Neural progenitor cell (in vitro differentiated cells): Measurements from ENCODE around the gene ASCL5. TPM values are rescaled to one million over a fixed set of nuclear protein-coding genes. Genes with fewer than 3 reads are reported as not detected.

Experiments
- DNase-seq: peaks from one replicate; pipeline ENCODE4 v3.0.0-alpha.2; 2016; ENCODE audit warnings: low spot score
- H2AFZ ChIP-seq: fragments of 200-600 bp; sonication (generic); replicated peaks from 2 replicates; pipeline ENCODE4 v1.6.1; 2016; ENCODE audit warnings: antibody characterized with exemption
- H3F3A ChIP-seq: fragments of 200-600 bp; sonication (generic); 2 replicates; pipeline ENCODE4 v1.6.1; 2016; ENCODE audit warnings: antibody characterized with exemption, low read depth
- H3K27ac ChIP-seq: fragments of 200-600 bp; sonication (generic); 2 replicates; pipeline ENCODE4 v1.5.1; 2016; ENCODE audit warnings: mild to moderate bottlenecking
- H3K27me3 ChIP-seq: fragments of 200-600 bp; sonication (generic); 2 replicates; pipeline ENCODE4 v1.6.1; 2016; ENCODE audit warnings: mild to moderate bottlenecking, moderate library complexity
- H3K36me3 ChIP-seq: fragments of 200-600 bp; sonication (generic); 2 replicates; pipeline ENCODE4 v1.5.1; 2016
- H3K4me1 ChIP-seq: fragments of 200-600 bp; sonication (generic); 2 replicates; pipeline ENCODE4 v1.6.1; 2016; ENCODE audit warnings: mixed run types
- H3K4me2 ChIP-seq: fragments of 200-600 bp; sonication (generic); 2 replicates; pipeline ENCODE4 v1.6.1; 2016
- H3K4me3 ChIP-seq: fragments of 200-600 bp; sonication (generic); 2 replicates; pipeline ENCODE4 v1.5.1; 2016
- H3K79me2 ChIP-seq: fragments of 200-600 bp; sonication (generic); 2 replicates; pipeline ENCODE4 v1.6.1; 2016; ENCODE audit warnings: low read depth
- H3K9ac ChIP-seq: fragments of 200-600 bp; sonication (generic); 2 replicates; pipeline ENCODE4 v1.6.1; 2016
- H3K9me3 ChIP-seq: fragments of 200-600 bp; sonication (generic); 2 replicates; pipeline ENCODE4 v1.5.1; 2016; ENCODE audit warnings: low read depth
- H4K20me1 ChIP-seq: fragments of 200-600 bp; sonication (generic); 2 replicates; pipeline ENCODE4 v1.6.1; 2016; ENCODE audit warnings: low read depth
- H3K27ac Mint-ChIP-seq: 3 replicates; pipeline ENCODE4 v1.8.0; 2021; ENCODE audit warnings: mixed read lengths
- H3K27me3 Mint-ChIP-seq: 2 replicates; pipeline ENCODE4 v1.8.0; 2022; ENCODE audit warnings: low read depth, mild to moderate bottlenecking, inconsistent platforms, moderate library complexity, mixed read lengths; ENCODE audit not compliant: insufficient read depth
- H3K36me3 Mint-ChIP-seq: 3 replicates; pipeline ENCODE4 v1.8.0; 2021; ENCODE audit warnings: mixed read lengths
- H3K4me1 Mint-ChIP-seq: 3 replicates; pipeline ENCODE4 v1.8.0; 2021; ENCODE audit warnings: mixed read lengths
- H3K4me3 Mint-ChIP-seq: 3 replicates; pipeline ENCODE4 v1.8.0; 2021; ENCODE audit warnings: mild to moderate bottlenecking, moderate library complexity, mixed read lengths
- H3K9me3 Mint-ChIP-seq: 3 replicates; pipeline ENCODE4 v1.8.0; 2020; ENCODE audit warnings: mixed read lengths
- EZH2 ChIP-seq: fragments of 200-600 bp; sonication (generic); IDR thresholded peaks from 2 replicates; pipeline ENCODE4 v1.6.1; 2017; ENCODE audit warnings: antibody characterized with exemption, mild to moderate bottlenecking, moderate library complexity
- EZH2phosphoT487 ChIP-seq: fragments of 200-600 bp; sonication (generic); IDR thresholded peaks from 2 replicates; pipeline ENCODE4 v1.6.1; 2017; ENCODE audit warnings: antibody characterized with exemption
- total RNA-seq: library from RNA; depleted of rRNA; stranded (reverse); fragments of >200 nt; gene quantifications from 2 replicates; pipeline ENCODE4 v1.2.3, GENCODE V29; 2015; ENCODE audit warnings: low replicate concordance
- TF ChIP-seq, protein P1 (sequence below): fragments of 200-600 bp; sonication (generic); IDR thresholded peaks from 2 replicates; pipeline ENCODE4 v1.5.1; 2017; ENCODE audit warnings: antibody characterized with exemption, mild to moderate bottlenecking

ASCL5 gene
- total RNA-seq, 1 donor from 2014 or later: not detected

DNA sequence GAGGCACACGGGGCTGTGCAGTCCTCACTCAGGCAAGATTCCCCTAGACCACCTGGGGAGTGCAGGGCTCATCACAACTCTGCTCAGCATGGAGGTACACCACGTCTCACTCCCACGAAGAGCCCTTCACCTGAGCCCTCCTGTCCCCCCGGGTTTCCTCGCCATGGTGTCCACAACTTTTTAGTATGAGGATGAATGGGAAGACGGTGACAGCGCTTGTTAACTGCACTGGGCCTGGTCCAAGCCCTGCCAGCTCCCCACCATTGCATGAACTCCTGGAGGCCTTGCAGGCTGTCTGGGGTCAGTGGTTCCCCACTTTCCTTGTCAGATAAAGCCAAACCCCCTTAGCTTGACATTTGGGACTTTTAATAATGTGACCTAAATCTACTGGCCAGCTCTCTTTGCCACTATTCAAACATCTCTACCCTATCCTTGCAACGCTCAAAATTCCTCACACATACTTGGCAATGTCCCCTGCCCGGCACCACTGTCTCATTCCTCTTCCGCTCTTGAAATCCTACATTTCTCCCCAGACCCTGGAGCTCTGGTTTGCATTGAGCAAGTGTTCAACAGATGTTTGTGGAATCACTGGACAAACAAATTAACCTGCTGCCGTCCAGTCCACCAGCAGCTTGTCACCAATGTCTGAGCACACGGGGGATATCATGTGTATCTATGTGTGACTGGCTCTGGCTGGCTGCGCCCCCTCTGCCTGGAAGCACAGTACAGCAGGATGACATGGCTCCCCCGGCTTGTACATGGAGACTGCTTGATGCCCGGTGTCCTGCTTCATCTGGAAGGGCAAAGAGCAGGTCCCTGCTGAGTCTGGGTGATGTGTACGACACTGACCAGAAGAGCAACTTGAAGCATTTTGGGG, 16.1 kb upstream of the ASCL5 start:
- Histone ChIP-seq H3K4me2 (no peak overlapping the region), H3K9ac (no peak overlapping the region), H2AFZ (no peak overlapping the region), H3K27ac (no peak overlapping the region), H3K9me3 (no peaks in the 10 kb centered on the region), H3K4me1 (peaks cover 5% of the 10 kb centered on the region), H3K79me2 (no peaks in the 10 kb centered on the region), H3K4me3 (no peak overlapping the region), H3K36me3 (no peaks in the 10 kb centered on the region), H3K27me3 (no peaks in the 10 kb centered on the region), H3F3A (no peaks in the 10 kb centered on the region), H4K20me1 (peaks cover 30% of the 10 kb centered on the region)
- peaks cover 8% of the 10 kb centered on the region for H3K27me3 Mint-ChIP-seq
- no peak overlapping the region for H3K4me3 Mint-ChIP-seq
- DNase-seq: no peak
- H3K27ac Mint-ChIP-seq: no peak overlapping the region
- peaks cover 9% of the 10 kb centered on the region for H3K4me1 Mint-ChIP-seq
- peaks cover 40% of the 10 kb centered on the region for H3K36me3 Mint-ChIP-seq
- TF ChIP-seq, protein P1, sequence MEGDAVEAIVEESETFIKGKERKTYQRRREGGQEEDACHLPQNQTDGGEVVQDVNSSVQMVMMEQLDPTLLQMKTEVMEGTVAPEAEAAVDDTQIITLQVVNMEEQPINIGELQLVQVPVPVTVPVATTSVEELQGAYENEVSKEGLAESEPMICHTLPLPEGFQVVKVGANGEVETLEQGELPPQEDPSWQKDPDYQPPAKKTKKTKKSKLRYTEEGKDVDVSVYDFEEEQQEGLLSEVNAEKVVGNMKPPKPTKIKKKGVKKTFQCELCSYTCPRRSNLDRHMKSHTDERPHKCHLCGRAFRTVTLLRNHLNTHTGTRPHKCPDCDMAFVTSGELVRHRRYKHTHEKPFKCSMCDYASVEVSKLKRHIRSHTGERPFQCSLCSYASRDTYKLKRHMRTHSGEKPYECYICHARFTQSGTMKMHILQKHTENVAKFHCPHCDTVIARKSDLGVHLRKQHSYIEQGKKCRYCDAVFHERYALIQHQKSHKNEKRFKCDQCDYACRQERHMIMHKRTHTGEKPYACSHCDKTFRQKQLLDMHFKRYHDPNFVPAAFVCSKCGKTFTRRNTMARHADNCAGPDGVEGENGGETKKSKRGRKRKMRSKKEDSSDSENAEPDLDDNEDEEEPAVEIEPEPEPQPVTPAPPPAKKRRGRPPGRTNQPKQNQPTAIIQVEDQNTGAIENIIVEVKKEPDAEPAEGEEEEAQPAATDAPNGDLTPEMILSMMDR: no peak
- TF ChIP-seq EZH2phosphoT487 (no peak), EZH2 (no peak)
- no peaks in the 10 kb centered on the region for H3K9me3 Mint-ChIP-seq

DNA sequence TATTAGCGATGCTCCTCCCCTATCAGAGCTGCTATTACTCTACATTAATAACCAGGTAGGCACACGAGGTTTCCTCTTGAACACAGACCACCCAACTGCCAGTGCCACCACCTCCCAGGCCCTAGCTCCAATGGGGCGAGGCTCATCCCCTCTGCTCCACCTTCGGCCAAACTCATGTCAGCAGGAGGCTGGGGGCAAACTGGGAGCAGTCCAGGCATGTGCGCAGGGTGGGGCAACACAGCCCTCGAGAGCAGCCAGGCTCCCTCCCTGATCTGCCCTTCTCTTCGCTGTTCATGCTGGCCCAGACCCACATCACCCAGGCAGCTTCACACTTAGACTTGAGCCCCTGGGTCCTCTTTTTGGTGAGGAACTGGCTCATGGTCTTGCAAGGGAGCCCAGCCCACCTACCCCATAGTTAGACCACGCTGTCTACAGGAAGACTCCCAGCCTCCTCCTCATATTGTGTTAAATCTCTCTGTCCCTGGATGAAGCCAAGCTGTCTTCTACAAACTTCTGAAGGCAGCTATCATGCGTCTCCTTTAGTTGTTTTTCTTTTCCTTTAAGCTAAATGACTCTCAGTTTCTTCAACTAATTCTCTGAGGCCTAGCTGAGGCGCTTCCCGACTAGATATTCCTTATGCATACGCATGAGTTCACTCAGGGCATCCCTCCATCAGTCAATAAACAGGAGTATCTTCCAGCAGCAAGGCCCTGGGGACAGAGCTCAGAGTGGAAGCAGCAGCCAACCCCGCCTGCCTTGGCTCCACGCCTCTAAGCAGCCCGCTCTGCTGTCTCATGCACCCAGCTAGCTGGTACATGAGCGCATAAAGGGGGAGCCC, 15.2 kb upstream of the ASCL5 start:
- Histone ChIP-seq H3K27me3 (no peaks in the 10 kb centered on the region), H4K20me1 (peaks cover 22% of the 10 kb centered on the region), H3K4me1 (peaks cover 5% of the 10 kb centered on the region), H3K27ac (no peak overlapping the region), H2AFZ (no peak overlapping the region), H3K9me3 (no peaks in the 10 kb centered on the region), H3K4me2 (no peak overlapping the region), H3K9ac (no peak overlapping the region), H3K36me3 (no peaks in the 10 kb centered on the region), H3K4me3 (no peak overlapping the region), H3F3A (no peaks in the 10 kb centered on the region), H3K79me2 (no peaks in the 10 kb centered on the region)
- Mint-ChIP-seq H3K4me1 (peaks cover 9% of the 10 kb centered on the region), H3K27me3 (peaks cover 8% of the 10 kb centered on the region), H3K9me3 (no peaks in the 10 kb centered on the region), H3K36me3 (peaks cover 35% of the 10 kb centered on the region), H3K27ac (no peak overlapping the region), H3K4me3 (no peak overlapping the region)
- no peak for TF ChIP-seq EZH2
- TF ChIP-seq, protein P1: no peak
- no peak for TF ChIP-seq EZH2phosphoT487
- DNase-seq: no peak

DNA sequence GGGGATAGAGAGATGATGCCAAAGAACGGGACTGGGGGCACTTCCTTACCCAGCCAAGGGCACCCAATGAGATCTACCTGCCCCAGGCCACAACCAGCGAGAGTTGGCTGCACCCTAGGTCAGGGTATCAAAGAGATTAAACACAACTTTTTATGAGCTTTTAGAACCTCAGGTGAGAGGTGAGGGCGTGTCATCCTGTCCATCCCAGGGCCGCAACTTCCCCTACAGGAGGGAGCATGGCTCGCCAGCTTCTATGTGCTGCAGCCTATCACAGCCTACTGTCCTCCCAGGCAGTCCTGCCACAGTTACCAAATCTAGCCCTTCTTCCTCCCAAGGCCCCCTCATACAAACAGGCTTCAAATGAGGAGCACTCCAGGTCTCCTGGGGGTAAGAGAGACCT, 14.4 kb upstream of the ASCL5 start:
- Mint-ChIP-seq H3K4me1 (peaks cover 9% of the 10 kb centered on the region), H3K27me3 (peaks cover 8% of the 10 kb centered on the region), H3K27ac (no peak overlapping the region), H3K4me3 (no peak overlapping the region), H3K36me3 (peaks cover 32% of the 10 kb centered on the region), H3K9me3 (no peaks in the 10 kb centered on the region)
- no peak for DNase-seq
- Histone ChIP-seq H3K4me2 (no peak overlapping the region), H3K4me1 (peaks cover 5% of the 10 kb centered on the region), H2AFZ (no peak overlapping the region), H3K27me3 (no peaks in the 10 kb centered on the region), H3K36me3 (no peaks in the 10 kb centered on the region), H3F3A (no peaks in the 10 kb centered on the region), H3K4me3 (no peak overlapping the region), H3K27ac (no peak overlapping the region), H4K20me1 (peaks cover 20% of the 10 kb centered on the region), H3K79me2 (no peaks in the 10 kb centered on the region), H3K9me3 (no peaks in the 10 kb centered on the region), H3K9ac (no peak overlapping the region)
- TF ChIP-seq, protein P1: no peak
- no peak for TF ChIP-seq EZH2phosphoT487
- no peak for TF ChIP-seq EZH2
